CD4-positive, CD25-positive, alpha-beta regulatory T cell (primary cell): Measurements from ENCODE around the gene SCN4B. TPM values are rescaled to one million over a fixed set of nuclear protein-coding genes. Genes with fewer than 3 reads are reported as not detected.

Source experiments
- ATAC-seq, 2 donors: fragments of 150-1000 bp; cut with Tn5 transposase; one replicate each; pipeline ENCODE4 v1.10.0; 2021; ENCODE audit warnings: low read depth in 2 of 2, moderate number of reproducible peaks in 2 of 2, moderate library complexity in 1 of 2
- DNase-seq, 3 donors: peaks; one replicate each; pipeline versions ENCODE4 v3.0.0 to v3.0.0-alpha.2; 2012 to 2022; ENCODE audit warnings: mixed read lengths in 1 of 3
- H3K27ac ChIP-seq: one replicate; pipeline ENCODE4 v1.7.0; 2013; ENCODE audit warnings: mild to moderate bottlenecking, low read length; ENCODE audit not compliant: insufficient read depth, poor library complexity, severe bottlenecking
- H3K27me3 ChIP-seq: one replicate; pipeline ENCODE4 v1.7.0; 2013; ENCODE audit warnings: low read length; ENCODE audit not compliant: control insufficient read depth, insufficient read depth
- H3K36me3 ChIP-seq: one replicate; pipeline ENCODE4 v1.7.0; 2013; ENCODE audit warnings: mild to moderate bottlenecking, low read length, moderate library complexity; ENCODE audit not compliant: control insufficient read depth, insufficient read depth
- H3K4me1 ChIP-seq: 2 replicates; pipeline ENCODE4 v1.7.0; 2013; ENCODE audit warnings: mild to moderate bottlenecking, low read length; ENCODE audit not compliant: insufficient read depth, control insufficient read depth, poor library complexity, severe bottlenecking
- H3K4me3 ChIP-seq: one replicate; pipeline ENCODE4 v1.7.0; 2013; ENCODE audit warnings: low read depth, mild to moderate bottlenecking, low read length, moderate library complexity
- H3K9me3 ChIP-seq, 2 experiments: 1 replicate in 1 of 2; 2 replicates in 1 of 2; pipeline ENCODE4 v1.7.0; 2013; ENCODE audit warnings: low read length in 2 of 2, mild to moderate bottlenecking in 1 of 2, moderate library complexity in 1 of 2; ENCODE audit not compliant: control insufficient read depth in 2 of 2
- H3K27ac Mint-ChIP-seq, 3 donors: one replicate each; pipeline ENCODE4 v1.8.0; 2020 to 2022; ENCODE audit warnings: mild to moderate bottlenecking in 3 of 3, mixed read lengths in 3 of 3, moderate library complexity in 2 of 3
- H3K27me3 Mint-ChIP-seq: one replicate; pipeline ENCODE4 v1.8.0; 2022; ENCODE audit warnings: mild to moderate bottlenecking, mixed read lengths
- H3K36me3 Mint-ChIP-seq: one replicate; pipeline ENCODE4 v1.8.0; 2020; ENCODE audit warnings: mixed read lengths
- H3K4me1 Mint-ChIP-seq, 4 donors: one replicate each; pipeline ENCODE4 v1.8.0; 2020 to 2022; ENCODE audit warnings: mixed read lengths in 4 of 4, mild to moderate bottlenecking in 1 of 4
- H3K4me3 Mint-ChIP-seq, 4 donors: one replicate each; pipeline ENCODE4 v1.8.0; 2020 to 2022; ENCODE audit warnings: mild to moderate bottlenecking in 4 of 4, mixed read lengths in 4 of 4, moderate library complexity in 3 of 4
- H3K9me3 Mint-ChIP-seq, 7 donors: one replicate each; pipeline ENCODE4 v1.8.0; 2020 to 2022; ENCODE audit warnings: mixed read lengths in 7 of 7, mild to moderate bottlenecking in 3 of 7, moderate library complexity in 2 of 7
- polyA plus RNA-seq, 4 donors: library from polyadenylated mRNA; unstranded; fragments of 300-500 nt; fragmentation: Illumina TruSeq; gene quantifications; one replicate each; pipeline ENCODE4 v1.2.3, GENCODE V29; 2021
- total RNA-seq: library from RNA; stranded (reverse); gene quantifications from one replicate; pipeline ENCODE4 v1.2.3, GENCODE V29; 2022

SCN4B gene
- total and polyA plus RNA-seq, 5 donors from 2014 or later: not detected

DNA sequence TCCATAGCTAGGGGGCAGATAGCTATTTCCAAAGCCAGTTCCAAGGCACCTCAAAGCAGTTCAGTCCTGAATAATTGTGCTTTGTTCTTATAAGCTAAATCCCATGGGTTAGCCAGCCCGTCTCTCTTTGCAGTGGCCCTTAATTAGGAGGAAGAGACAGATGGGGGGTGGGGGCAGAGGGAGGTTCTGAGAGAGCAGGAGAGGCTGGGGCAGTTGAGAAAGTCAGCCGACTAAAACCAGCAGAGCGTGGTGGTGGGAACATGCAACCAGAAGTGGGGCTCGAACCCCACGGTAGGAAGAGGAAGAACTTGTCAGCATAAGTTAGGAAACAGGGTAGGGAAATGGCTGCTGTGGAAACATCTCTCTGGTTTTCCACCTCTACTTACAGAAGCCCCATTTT is 10.9 kb upstream of the SCN4B start:
- H3K4me1 ChIP-seq: no peaks in the 10 kb centered on the region
- peaks cover 11% of the 10 kb centered on the region for H3K27me3 ChIP-seq
- no peaks in the 10 kb centered on the region for H3K9me3 Mint-ChIP-seq
- no peak overlapping the region for H3K4me3 Mint-ChIP-seq
- no peaks in the 10 kb centered on the region for H3K9me3 ChIP-seq
- H3K4me1 Mint-ChIP-seq: no peaks in the 10 kb centered on the region
- DNase-seq: no peak
- no peak overlapping the region for H3K27ac ChIP-seq
- peaks cover 42% of the 10 kb centered on the region for H3K27me3 Mint-ChIP-seq
- H3K36me3 Mint-ChIP-seq: no peaks in the 10 kb centered on the region
- H3K4me3 ChIP-seq: no peak overlapping the region
- no peak for ATAC-seq
- H3K27ac Mint-ChIP-seq: peak overlapping the region in 1 of 3 donors; percentile 43
- H3K36me3 ChIP-seq: no peaks in the 10 kb centered on the region

DNA sequence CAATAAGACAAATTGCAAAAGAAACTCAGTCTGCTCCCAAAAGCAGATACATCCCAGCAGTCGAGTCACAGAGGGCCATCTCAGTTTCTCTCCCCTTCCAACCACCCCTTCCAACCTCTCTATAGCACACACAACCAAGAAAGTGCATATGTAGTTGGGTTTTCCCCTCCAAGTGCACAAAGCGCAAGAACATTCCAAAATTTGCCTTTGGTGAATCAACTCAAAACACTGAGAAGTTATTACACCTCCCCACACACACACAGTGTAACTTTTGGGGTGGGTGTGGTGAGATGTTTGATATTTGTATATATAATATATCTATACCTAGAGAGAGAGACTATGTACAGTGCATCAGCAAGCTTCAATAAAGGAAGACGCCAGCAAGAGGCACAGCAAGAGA is 10.2 kb upstream of the SCN4B start:
- Mint-ChIP-seq H3K27me3 (peaks cover 48% of the 10 kb centered on the region), H3K4me1 (no peaks in the 10 kb centered on the region), H3K4me3 (no peak overlapping the region), H3K36me3 (no peaks in the 10 kb centered on the region), H3K9me3 (no peaks in the 10 kb centered on the region), H3K27ac (no peak overlapping the region)
- no peak overlapping the region for H3K4me3 ChIP-seq
- H3K27ac ChIP-seq: no peak overlapping the region
- H3K27me3 ChIP-seq: peaks cover 11% of the 10 kb centered on the region
- ATAC-seq: no peak
- no peak for DNase-seq
- H3K4me1 ChIP-seq: no peaks in the 10 kb centered on the region
- H3K9me3 ChIP-seq: no peaks in the 10 kb centered on the region
- H3K36me3 ChIP-seq: no peaks in the 10 kb centered on the region

GRCh38 chr11:118161786-118162185 is 9.2 kb upstream of the SCN4B start:
- H3K4me1 Mint-ChIP-seq: peaks cover 0 to 4% (median under 1%) of the 10 kb centered on the region in 4 donors
- Histone ChIP-seq H3K36me3 (no peaks in the 10 kb centered on the region), H3K27me3 (peaks cover 15% of the 10 kb centered on the region), H3K27ac (no peak overlapping the region), H3K4me1 (no peaks in the 10 kb centered on the region), H3K9me3 (no peaks in the 10 kb centered on the region), H3K4me3 (no peak overlapping the region)
- H3K27me3 Mint-ChIP-seq: peaks cover 51% of the 10 kb centered on the region
- ATAC-seq (no peak), DNase-seq (no peak)
- no peaks in the 10 kb centered on the region for H3K9me3 Mint-ChIP-seq
- no peaks in the 10 kb centered on the region for H3K36me3 Mint-ChIP-seq
- H3K27ac Mint-ChIP-seq: no peak overlapping the region
- no peak overlapping the region for H3K4me3 Mint-ChIP-seq

DNA sequence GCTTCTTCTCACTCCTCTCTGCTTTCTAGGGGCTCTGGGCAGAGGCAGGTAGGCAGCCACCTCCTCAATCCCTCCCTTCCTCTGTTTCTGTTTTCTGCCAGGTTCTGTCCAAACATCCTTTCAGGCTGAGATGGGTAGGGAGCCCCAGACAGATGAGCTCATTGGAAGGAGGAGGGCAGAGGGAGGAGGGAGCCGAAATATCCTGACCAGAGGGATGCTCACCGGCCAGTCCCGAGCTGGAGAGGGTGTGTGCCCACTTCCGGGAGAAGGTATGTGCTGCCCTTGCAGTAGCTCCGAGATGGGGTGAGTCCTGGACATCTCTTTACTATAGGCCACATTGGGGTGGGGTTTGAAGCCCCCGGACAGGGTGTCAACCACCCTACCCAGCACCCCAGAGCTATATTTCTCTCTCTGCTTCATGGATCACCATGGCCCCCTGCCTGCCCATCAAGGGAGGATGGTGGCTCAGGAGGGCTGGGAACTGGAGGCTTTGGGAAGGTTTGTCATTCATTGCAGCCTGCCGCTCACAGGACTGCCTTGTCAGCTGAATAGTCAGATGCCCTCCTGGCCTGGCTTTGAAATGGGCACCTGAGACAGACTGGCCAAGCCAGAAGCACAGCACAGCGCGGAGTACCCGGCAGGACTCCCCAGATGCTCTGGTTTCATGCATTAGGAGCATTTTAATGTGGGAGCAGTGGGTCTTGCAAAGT is 4.7 kb upstream of the SCN4B start:
- H3K9me3 ChIP-seq: no peaks in the 10 kb centered on the region
- H3K36me3 Mint-ChIP-seq: no peaks in the 10 kb centered on the region
- peaks cover 9% of the 10 kb centered on the region for H3K4me1 ChIP-seq
- no peak overlapping the region for H3K4me3 ChIP-seq
- no peaks in the 10 kb centered on the region for H3K36me3 ChIP-seq
- ATAC-seq: no peak
- H3K4me1 Mint-ChIP-seq: peaks cover 0 to 14% (median 6%) of the 10 kb centered on the region in 4 donors
- no peak overlapping the region for H3K27ac ChIP-seq
- H3K27me3 Mint-ChIP-seq: peaks cover 73% of the 10 kb centered on the region
- DNase-seq: no peak
- peaks cover 33% of the 10 kb centered on the region for H3K27me3 ChIP-seq
- H3K9me3 Mint-ChIP-seq: no peaks in the 10 kb centered on the region
- H3K27ac Mint-ChIP-seq: peak overlapping the region in 1 of 3 donors; percentile 56
- H3K4me3 Mint-ChIP-seq: no peak overlapping the region

DNA sequence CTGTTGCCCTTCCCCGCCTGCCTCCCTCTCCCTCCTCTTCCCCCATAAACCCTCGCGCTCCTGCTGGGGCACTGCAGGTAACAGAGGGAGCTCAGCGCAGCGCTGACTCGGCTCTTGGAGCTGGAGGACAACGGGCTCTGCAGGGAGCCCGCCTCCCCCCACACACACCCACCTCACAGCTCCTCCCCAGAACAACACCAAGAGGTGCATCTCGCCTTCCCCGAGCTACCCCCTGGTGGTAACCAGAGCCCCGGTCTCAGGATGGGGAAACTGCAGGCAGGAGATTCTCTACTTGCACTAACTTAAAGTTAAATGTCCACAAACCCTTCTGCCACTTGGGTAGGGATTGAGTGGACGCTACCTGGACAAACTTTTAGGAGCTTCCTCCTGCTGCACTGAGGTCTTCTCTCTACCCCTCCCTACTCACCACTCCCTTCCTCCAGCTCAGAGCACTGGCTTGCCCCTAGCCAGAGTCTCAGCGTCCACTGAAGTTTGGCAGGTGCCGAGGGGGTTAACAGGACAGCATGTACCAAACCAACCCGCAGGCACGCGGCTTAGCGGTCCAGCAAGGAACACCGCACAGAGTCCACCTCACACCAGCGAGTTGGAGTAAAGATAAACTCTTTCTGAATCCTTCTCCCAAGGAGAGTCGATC is 4.0 kb upstream of the SCN4B start:
- H3K36me3 ChIP-seq: no peaks in the 10 kb centered on the region
- H3K9me3 ChIP-seq: no peaks in the 10 kb centered on the region
- peaks cover 0 to 15% (median 6%) of the 10 kb centered on the region in 4 donors for H3K4me1 Mint-ChIP-seq
- peak overlapping the region in 1 of 3 donors; percentile 56 for H3K27ac Mint-ChIP-seq
- H3K36me3 Mint-ChIP-seq: no peaks in the 10 kb centered on the region
- DNase-seq (peak in 2 of 3 donors; percentile 9 to 18), ATAC-seq (no peak)
- H3K27me3 ChIP-seq: peaks cover 35% of the 10 kb centered on the region
- H3K4me3 ChIP-seq: no peak overlapping the region
- H3K4me3 Mint-ChIP-seq: no peak overlapping the region
- H3K27me3 Mint-ChIP-seq: peaks cover 80% of the 10 kb centered on the region
- H3K9me3 Mint-ChIP-seq: no peaks in the 10 kb centered on the region
- H3K4me1 ChIP-seq: peaks cover 12% of the 10 kb centered on the region
- H3K27ac ChIP-seq: no peak overlapping the region

DNA sequence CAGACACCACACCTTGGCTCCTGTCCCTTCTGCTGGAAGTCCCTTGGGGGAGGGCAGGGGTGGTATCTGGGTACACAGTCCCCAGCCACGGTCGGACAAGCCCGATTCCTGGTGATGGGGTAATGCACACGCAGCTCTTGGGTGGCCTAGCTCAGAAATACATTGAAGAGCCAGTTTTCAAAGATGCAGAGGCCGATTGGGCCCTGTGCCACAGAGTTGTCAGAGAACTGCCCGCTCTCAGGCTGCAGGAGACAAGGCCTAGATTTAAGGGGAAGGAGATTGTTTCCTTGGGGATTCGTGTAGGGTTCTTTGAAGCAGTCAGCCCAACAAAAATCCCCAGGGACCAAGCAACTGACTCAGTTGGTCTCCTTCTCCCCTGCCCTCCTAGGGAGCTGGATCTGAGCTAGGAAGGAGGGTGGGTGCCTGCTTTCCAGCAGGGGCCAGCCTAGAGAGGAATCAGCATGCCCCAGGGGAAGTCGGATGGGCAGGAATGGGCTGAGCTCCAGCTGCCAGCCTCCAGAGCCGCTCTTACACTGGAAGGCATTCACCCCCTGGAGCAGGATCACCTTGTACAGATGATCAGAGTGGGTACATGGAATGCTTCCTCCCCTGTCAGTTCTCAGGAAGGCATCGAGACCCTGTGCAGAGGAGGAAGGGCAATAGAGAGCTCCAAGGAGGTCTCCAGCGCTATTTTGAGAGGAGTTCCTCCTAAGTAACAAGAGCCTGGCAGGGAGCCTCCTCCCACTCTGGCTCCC is 3.3 kb upstream of the SCN4B start:
- Mint-ChIP-seq H3K27ac (no peak overlapping the region), H3K27me3 (peaks cover 80% of the 10 kb centered on the region), H3K4me3 (no peak overlapping the region), H3K9me3 (no peaks in the 10 kb centered on the region), H3K36me3 (no peaks in the 10 kb centered on the region), H3K4me1 (peaks cover 0 to 15% (median 6%) of the 10 kb centered on the region in 4 donors)
- Histone ChIP-seq H3K27ac (no peak overlapping the region), H3K27me3 (peaks cover 41% of the 10 kb centered on the region), H3K4me3 (no peak overlapping the region), H3K36me3 (no peaks in the 10 kb centered on the region), H3K4me1 (peaks cover 12% of the 10 kb centered on the region), H3K9me3 (no peaks in the 10 kb centered on the region)
- DNase-seq (no peak), ATAC-seq (no peak)

DNA sequence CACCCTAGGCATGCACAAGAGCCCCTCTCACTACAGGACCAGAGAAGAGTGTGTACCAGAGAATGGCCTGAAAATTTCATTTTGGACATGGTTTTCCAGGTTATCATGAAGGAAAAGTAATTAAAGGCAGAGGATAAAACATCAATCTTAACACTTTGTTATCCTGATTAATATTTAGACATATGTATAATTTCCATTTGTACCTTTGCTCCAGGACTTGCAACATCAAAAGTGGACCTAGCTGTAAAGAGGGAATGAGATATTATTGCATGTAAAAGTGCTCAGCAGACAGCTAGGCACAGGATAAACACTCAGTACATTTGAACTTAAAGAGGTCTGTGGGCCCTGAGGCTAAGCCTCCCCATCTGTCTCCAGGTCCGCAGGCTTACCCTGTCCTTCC is 2.0 kb upstream of the SCN4B start:
- Histone ChIP-seq H3K36me3 (no peaks in the 10 kb centered on the region), H3K27ac (no peak overlapping the region), H3K27me3 (peaks cover 43% of the 10 kb centered on the region), H3K9me3 (no peaks in the 10 kb centered on the region), H3K4me1 (peaks cover 12% of the 10 kb centered on the region), H3K4me3 (no peak overlapping the region)
- Mint-ChIP-seq H3K36me3 (no peaks in the 10 kb centered on the region), H3K27me3 (peaks cover 74% of the 10 kb centered on the region), H3K4me3 (no peak overlapping the region), H3K27ac (no peak overlapping the region), H3K4me1 (peaks cover 0 to 15% (median 6%) of the 10 kb centered on the region in 4 donors), H3K9me3 (no peaks in the 10 kb centered on the region)
- DNase-seq: no peak
- no peak for ATAC-seq
